Keratinocyte (primary cell): Measurements from ENCODE around the gene BABAM2.

Experiments used
- CTCF ChIP-seq, 3 experiments: IDR thresholded peaks in 1 of 3; conservative IDR thresholded peaks in 1 of 3; optimal IDR thresholded peaks in 1 of 3; 2 replicates in 2 of 3; 3 replicates in 1 of 3; pipeline versions ENCODE3 to v1.5.1; 2011; ENCODE audit warnings: low read length in 3 of 3, mild to moderate bottlenecking in 3 of 3, moderate library complexity in 2 of 3, control low read depth in 1 of 3, inconsistent platforms in 1 of 3; ENCODE audit not compliant: insufficient read depth in 2 of 3; ENCODE audit errors: extremely low read depth in 1 of 3
- EZH2 ChIP-seq: IDR thresholded peaks from one replicate; pipeline ENCODE4 v1.6.1; 2012; ENCODE audit warnings: inconsistent platforms, mild to moderate bottlenecking, low read length, moderate library complexity

GRCh38 chr2:28119631-28120030 lies 229.1 kb downstream of the BABAM2 start:
- TF ChIP-seq CTCF (optimal IDR thresholded peaks at IDR 0.05 in 1 of 3, IDR thresholded peaks at IDR 0.05 in 1 of 3, conservative IDR thresholded peaks at IDR 0.05 in 1 of 3; ENCODE audit: extremely low read depth in 1 of 3, insufficient read depth in 2 of 3, low read length in 3 of 3): no peak
- no peak for TF ChIP-seq EZH2
